ENCODE data around the gene TRIL. TPM values are rescaled to one million over a fixed set of nuclear protein-coding genes. Genes with fewer than 3 reads are reported as not detected.

TRIL gene
- polyA plus RNA-seq, 2 of the 4 experiments (the other 2 are of a cell fraction), result not detected

GRCh38 chr7:28905464-28905863, 52.7 kb downstream of the TRIL start (continued):
- no peak for TF ChIP-seq PHF8 (IDR thresholded peaks at IDR 0.05; ENCODE audit: borderline replicate concordance, low read depth)

- Histone ChIP-seq H3K9me3 (no peaks in the 10 kb centered on the region), H3K27ac (no peak overlapping the region), H3K4me3 (no peak overlapping the region), H3K4me2 (peak overlapping the region; percentile 51), H3K4me1 (no peaks in the 10 kb centered on the region)
- DNase-seq (ENCODE audit: low read depth in 1 of 2, low spot score in 1 of 2), result no peak
- 41% methylated on average over 10 of the region's 10 CpGs for WGBS (ENCODE audit: missing lambda C conversion rate)
- POLR2A ChIA-PET, result no interaction called here
- ATAC-seq, result no peak
- FAIRE-seq, result no peak
- CTCF ChIA-PET, result interaction anchor here (1.0 to 10.6 kb wide), 4 partner anchors 17 to 202 kb away, joined by 3 to 83 read pairs (median 5); no protein-coding TSS in a partner anchor
- TF ChIP-seq PBX3 (IDR thresholded peaks at IDR 0.05), result no peak
- no peak for TF ChIP-seq MAX (IDR thresholded peaks at IDR 0.05)
- TF ChIP-seq EHF (CRISPR knock-in tag; IDR thresholded peaks at IDR 0.05), result no peak
- TF ChIP-seq NR3C1 (IDR thresholded peaks at IDR 0.05), result no peak
These were observed 53.5 kb downstream of the TRIL start for GRCh38 chr7:28904578-28905048.

DNA sequence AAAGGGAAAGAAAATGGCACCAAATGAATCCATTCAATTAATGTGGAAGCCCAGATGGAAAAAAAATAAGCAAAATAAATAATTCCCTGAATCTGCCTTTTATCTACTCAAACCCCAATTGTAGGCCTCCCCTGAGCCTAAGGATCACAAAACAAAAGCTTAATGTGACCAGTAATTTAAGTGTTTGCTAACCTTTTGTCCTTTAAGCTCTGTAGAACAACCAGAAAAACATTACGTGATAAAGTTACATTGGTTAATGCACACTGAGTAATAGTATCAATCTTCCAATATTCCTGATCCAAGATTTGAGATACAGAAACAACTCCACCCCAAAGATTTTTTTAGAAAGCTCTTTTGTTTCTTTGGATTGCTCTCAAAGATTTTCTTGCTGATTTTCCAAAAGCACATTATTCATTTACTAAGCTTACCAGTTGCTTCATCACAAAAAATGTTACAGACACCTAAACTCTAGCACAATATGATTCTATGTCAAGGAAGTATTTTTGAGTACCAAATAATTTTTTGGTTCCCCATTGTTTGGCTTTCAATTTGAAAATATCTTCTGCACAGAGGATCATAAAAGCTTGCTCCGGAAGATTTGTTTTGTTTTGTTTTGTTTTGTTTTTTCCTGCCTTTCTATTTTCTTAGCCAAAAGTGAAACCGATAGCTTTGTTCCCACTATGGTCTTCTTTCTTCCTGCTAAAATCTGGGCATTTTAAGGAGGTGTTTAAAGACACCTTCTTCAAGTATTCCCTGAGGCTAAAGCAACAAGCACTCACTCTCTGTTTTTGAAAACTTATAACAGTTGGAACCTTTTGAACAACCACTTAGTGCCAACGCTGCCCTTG, 54.2 kb downstream of the TRIL start:
- POLR2A ChIA-PET, result no interaction called here
- CTCF ChIA-PET, result interaction anchor here (1.0 to 2.4 kb wide), 3 partner anchors 23 to 202 kb away, joined by 3 to 7 read pairs (median 3); no protein-coding TSS in a partner anchor
- WGBS (ENCODE audit: missing lambda C conversion rate), result 32% methylated on average over 4 of the region's 4 CpGs
- no peak for FAIRE-seq
- H3K9me3 ChIP-seq, result no peaks in the 10 kb centered on the region
- DNase-seq (ENCODE audit: low read depth in 1 of 2, low spot score in 1 of 2), result no peak
- TF ChIP-seq RARB (CRISPR knock-in tag; IDR thresholded peaks at IDR 0.05), result no peak
- no peak for TF ChIP-seq BHLHE40 (IDR thresholded peaks at IDR 0.05; ENCODE audit: low read depth, low read length)
- no peak for TF ChIP-seq HEYL (CRISPR knock-in tag; IDR thresholded peaks at IDR 0.05)
- TF ChIP-seq ESRRA (IDR thresholded peaks at IDR 0.05; ENCODE audit: borderline replicate concordance, low read length), result no peak
- no peak for TF ChIP-seq FOSL2 (IDR thresholded peaks at IDR 0.05)
- no peak for TF ChIP-seq FOSL2 (CRISPR knock-in tag; IDR thresholded peaks at IDR 0.05)
- TF ChIP-seq GATA3 (IDR thresholded peaks at IDR 0.05; ENCODE audit: borderline replicate concordance), result no peak
- TF ChIP-seq HOXB5 (CRISPR knock-in tag; IDR thresholded peaks at IDR 0.05), result no peak
- TF ChIP-seq CBX2 (IDR thresholded peaks at IDR 0.05; ENCODE audit: borderline replicate concordance, low read depth), result no peak
- no peak for TF ChIP-seq NPAS2 (CRISPR knock-in tag; IDR thresholded peaks at IDR 0.05; ENCODE audit: borderline replicate concordance)
- TF ChIP-seq KDM5A (IDR thresholded peaks at IDR 0.05), result no peak
- TF ChIP-seq, protein P1, sequence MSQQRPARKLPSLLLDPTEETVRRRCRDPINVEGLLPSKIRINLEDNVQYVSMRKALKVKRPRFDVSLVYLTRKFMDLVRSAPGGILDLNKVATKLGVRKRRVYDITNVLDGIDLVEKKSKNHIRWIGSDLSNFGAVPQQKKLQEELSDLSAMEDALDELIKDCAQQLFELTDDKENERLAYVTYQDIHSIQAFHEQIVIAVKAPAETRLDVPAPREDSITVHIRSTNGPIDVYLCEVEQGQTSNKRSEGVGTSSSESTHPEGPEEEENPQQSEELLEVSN (IDR thresholded peaks at IDR 0.05; ENCODE audit: borderline replicate concordance, low read depth), result no peak
- no peak for TF ChIP-seq POLR2AphosphoS2 (conservative IDR thresholded peaks at IDR 0.05; ENCODE audit: low read length)
- no peak for TF ChIP-seq KDM1A (IDR thresholded peaks at IDR 0.05; ENCODE audit: low read depth)
- TF ChIP-seq PHF8 (IDR thresholded peaks at IDR 0.05; ENCODE audit: borderline replicate concordance, low read depth), result no peak
- TF ChIP-seq ZFP36 (IDR thresholded peaks at IDR 0.05; ENCODE audit: borderline replicate concordance, partially characterized antibody), result no peak
- no peak for TF ChIP-seq MAX (IDR thresholded peaks at IDR 0.05)
- no peak for TF ChIP-seq RFX5 (IDR thresholded peaks at IDR 0.05)
- no peak for ATAC-seq
- no peak overlapping the region for H3K4me3 ChIP-seq
- H3K27ac ChIP-seq, result no peak overlapping the region
- peak overlapping the region; percentile 51 for H3K4me2 ChIP-seq
- H3K4me1 ChIP-seq, result no peaks in the 10 kb centered on the region

Other genes starting within 250 kb of the TRIL start
- not detected in 2 replicates for gene CPVL, start 188.2 kb upstream of the TRIL start, polyA plus RNA-seq (2011; rRNA removed)
- gene CPVL, start 188.2 kb upstream of the TRIL start, polyA plus RNA-seq (2017; fragmentation: RNase III; extraction: RNeasy Plus Mini Kit Qiagen cat#74134 plus additional on column Dnase treatment), result 0.05 to 0.17 TPM (median 0.15 TPM) in 3 replicates
- gene CHN2, start 236.4 kb upstream of the TRIL start, polyA plus RNA-seq (2011; rRNA removed), result 0.06 and 0.24 TPM in 2 replicates
- not detected in 3 replicates for gene CHN2, start 236.4 kb upstream of the TRIL start, polyA plus RNA-seq (2017; fragmentation: RNase III; extraction: RNeasy Plus Mini Kit Qiagen cat#74134 plus additional on column Dnase treatment)